Left renal cortex interstitium (tissue), 4 donors: ENCODE results near the gene ANKFY1. TPM values are rescaled to one million over a fixed set of nuclear protein-coding genes. Genes with fewer than 3 reads are reported as not detected.

Source experiments
- DNase-seq, 4 donors: peaks; one replicate each; pipeline ENCODE4 v3.0.0-alpha.2; 2013; ENCODE audit warnings: low read depth in 4 of 4, low spot score in 2 of 4, missing footprints in 1 of 4
- polyA plus RNA-seq, 4 donors: library from polyadenylated mRNA; unstranded; fragments of 120-200 nt; gene quantifications; one replicate each; pipeline ENCODE4 v1.2.1, GENCODE V29; 2013; ENCODE audit not compliant: insufficient read length in 4 of 4

Gene ANKFY1
- polyA plus RNA-seq, 4 donors: 40.3 to 55.4 (median 49.3) TPM

GRCh38 chr17:4130715-4131114 is 133.1 kb downstream of the ANKFY1 start:
- no peak for DNase-seq

DNA sequence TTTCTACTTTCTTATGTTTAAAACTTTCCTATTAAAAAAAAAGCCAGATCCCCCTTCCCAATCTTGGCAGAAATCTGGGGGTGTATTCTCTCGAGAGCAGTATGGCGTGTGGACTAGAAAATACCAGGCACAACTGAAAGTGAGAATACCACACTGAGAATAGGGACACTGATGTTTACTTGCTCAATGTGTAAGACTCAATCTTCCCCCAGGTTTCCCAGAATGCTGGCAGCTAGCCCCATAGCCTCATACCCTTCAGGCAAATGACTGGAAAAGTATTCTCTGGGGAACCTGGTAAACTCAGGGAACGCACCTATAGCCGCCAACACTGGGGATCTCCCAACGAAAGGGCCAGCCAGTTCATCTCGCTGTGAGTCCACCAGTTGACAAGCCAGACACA is 136.2 kb downstream of the ANKFY1 start:
- DNase-seq: no peak

- DNase-seq: no peak
Observed at GRCh38 chr17:4125552-4125951, 138.2 kb downstream of the ANKFY1 start.

DNA sequence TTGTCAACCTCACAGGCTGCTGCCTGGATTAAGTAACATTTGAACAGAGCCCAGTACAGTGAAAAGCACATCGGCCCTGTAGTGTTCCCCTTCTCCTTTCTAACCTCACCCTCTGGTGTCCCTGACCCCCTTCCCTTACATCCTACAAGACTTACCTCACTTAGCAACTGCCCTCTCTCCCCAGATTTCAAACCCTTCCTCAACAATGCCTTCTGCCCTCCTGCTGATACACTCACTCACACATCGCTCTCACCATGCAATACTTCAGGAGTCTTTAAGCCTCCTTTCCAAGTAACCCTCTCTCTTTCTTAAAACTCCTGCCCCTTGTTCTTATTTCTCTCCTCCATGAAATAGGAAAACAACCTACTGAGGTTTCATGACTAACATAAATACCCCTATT is 138.8 kb downstream of the ANKFY1 start:
- DNase-seq: no peak

GRCh38 chr17:4120332-4120731 is 143.4 kb downstream of the ANKFY1 start:
- no peak for DNase-seq

GRCh38 chr17:4119299-4119698 is 144.5 kb downstream of the ANKFY1 start:
- no peak for DNase-seq

GRCh38 chr17:4118015-4118743 is 145.6 kb downstream of the ANKFY1 start:
- DNase-seq: no peak

- DNase-seq: no peak
Observed at GRCh38 chr17:4116516-4116915, 147.3 kb downstream of the ANKFY1 start.

Other genes starting within 250 kb of the ANKFY1 start
- gene ZZEF1, start 120.9 kb downstream of the ANKFY1 start, polyA plus RNA-seq: 10 to 100 TPM; 19.3 to 30.2 (median 22.9) TPM
- gene CYB5D2, start 120.8 kb downstream of the ANKFY1 start, polyA plus RNA-seq: 10 to 100 TPM; 30.1 to 34.8 (median 30.8) TPM
- 10 to 100 TPM; 55.5 to 60.4 (median 57.4) TPM for gene UBE2G1, start 102.7 kb upstream of the ANKFY1 start, polyA plus RNA-seq
- 1 to 10 TPM; 1.6 to 5.7 (median 3.7) TPM for gene SPNS3, start 170.0 kb upstream of the ANKFY1 start, polyA plus RNA-seq
- 10 to 100 TPM; 37.3 to 58.2 (median 44.6) TPM for gene SPNS2, start 234.9 kb upstream of the ANKFY1 start, polyA plus RNA-seq